HepG2 (cell line): ENCODE data around the gene SNX9. TPM values are rescaled to one million over a fixed set of nuclear protein-coding genes. Genes with fewer than 3 reads are reported as not detected.
A peak's percentile ranks its signal among the peaks of the same experiment; 100 is the strongest.

Experiments used
- FLYWCH1 ChIP-seq: sonication (generic); formaldehyde crosslinking; IDR thresholded peaks from 2 replicates; pipeline ENCODE4 v1.8.1; 2023; ENCODE audit warnings: mild to moderate bottlenecking, missing genetic modification reagents
- FOXA1 ChIP-seq, 2 experiments: fragments of 450-650 bp in 1 of 2; sonication (generic) in 1 of 2; formaldehyde crosslinking in 1 of 2; IDR thresholded peaks; 2 replicates each; pipeline versions ENCODE4 v1.4.0 to v1.6.1; 2016 to 2020; ENCODE audit warnings: missing genetic modification reagents in 1 of 2
- GABPB1 ChIP-seq: IDR thresholded peaks from 2 replicates; pipeline ENCODE4 v1.6.1; 2016; ENCODE audit warnings: mild to moderate bottlenecking, missing genetic modification reagents, moderate library complexity, missing compliant biosample characterization
- HDAC6 ChIP-seq: fragments of 200-600 bp; sonication (generic); IDR thresholded peaks from 2 replicates; pipeline ENCODE4 v1.7.0; 2017; ENCODE audit warnings: mild to moderate bottlenecking, antibody characterized with exemption, low read length, low read depth
- HMGA1 ChIP-seq: sonication (generic); formaldehyde crosslinking; conservative IDR thresholded peaks from 2 replicates; pipeline ENCODE4 v1.4.0; 2020; ENCODE audit warnings: missing genetic modification reagents
- KDM5B ChIP-seq: sonication (generic); formaldehyde crosslinking; IDR thresholded peaks from 2 replicates; pipeline ENCODE4 v1.4.0; 2020; ENCODE audit warnings: missing genetic modification reagents, mild to moderate bottlenecking, borderline replicate concordance
- KLF13 ChIP-seq: sonication (generic); formaldehyde crosslinking; IDR thresholded peaks from 2 replicates; pipeline ENCODE4 v1.4.0; 2020; ENCODE audit warnings: mild to moderate bottlenecking, missing genetic modification reagents
- MEIS1 ChIP-seq: sonication (generic); formaldehyde crosslinking; IDR thresholded peaks from 2 replicates; pipeline ENCODE4 v1.9.0; 2021; ENCODE audit warnings: mild to moderate bottlenecking, missing genetic modification reagents, moderate library complexity, borderline replicate concordance
- NFIC ChIP-seq: IDR thresholded peaks from 2 replicates; pipeline ENCODE4 v1.6.1; 2012; ENCODE audit warnings: mild to moderate bottlenecking, low read length, inconsistent platforms
- PREB ChIP-seq: sonication (generic); formaldehyde crosslinking; IDR thresholded peaks from 2 replicates; pipeline ENCODE4 v1.4.0; 2020; ENCODE audit warnings: missing genetic modification reagents
- RAD21 ChIP-seq: fragments of 450-650 bp; formaldehyde crosslinking; IDR thresholded peaks from 2 replicates; pipeline ENCODE4 v1.5.0; 2020; ENCODE audit warnings: mild to moderate bottlenecking
- RORA ChIP-seq: sonication (generic); formaldehyde crosslinking; IDR thresholded peaks from 2 replicates; pipeline ENCODE4 v1.5.0; 2020; ENCODE audit warnings: mild to moderate bottlenecking, missing genetic modification reagents, moderate library complexity
- SMARCE1 ChIP-seq: fragments of 450-650 bp; IDR thresholded peaks from 2 replicates; pipeline ENCODE4 v1.6.1; 2017; ENCODE audit warnings: borderline replicate concordance
- SP1 ChIP-seq, 2 experiments: fragments of 450-650 bp in 1 of 2; sonication (generic) in 1 of 2; formaldehyde crosslinking in 1 of 2; IDR thresholded peaks; 2 replicates each; pipeline versions ENCODE4 v1.4.0 to v1.6.1; 2016 to 2020; ENCODE audit warnings: missing genetic modification reagents in 1 of 2
- SP2 ChIP-seq: sonication (generic); formaldehyde crosslinking; IDR thresholded peaks from 2 replicates; pipeline ENCODE4 v1.5.1; 2020; ENCODE audit warnings: mild to moderate bottlenecking, missing genetic modification reagents
- ZKSCAN5 ChIP-seq: sonication (generic); formaldehyde crosslinking; IDR thresholded peaks from 2 replicates; pipeline ENCODE4 v1.5.1; 2020; ENCODE audit warnings: mild to moderate bottlenecking, missing genetic modification reagents
- ZNF136 ChIP-seq: sonication (generic); formaldehyde crosslinking; IDR thresholded peaks from 2 replicates; pipeline ENCODE4 v1.8.1; 2022; ENCODE audit warnings: low read depth, mild to moderate bottlenecking, moderate library complexity, missing genetic modification reagents
- ZNF496 ChIP-seq: sonication (generic); formaldehyde crosslinking; IDR thresholded peaks from 2 replicates; pipeline ENCODE4 v1.8.1; 2023; ENCODE audit warnings: mild to moderate bottlenecking, moderate library complexity, missing genetic modification reagents; ENCODE audit not compliant: insufficient replicate concordance
- ZNF530 ChIP-seq: sonication (generic); formaldehyde crosslinking; IDR thresholded peaks from 2 replicates; pipeline ENCODE4 v1.5.0; 2020; ENCODE audit warnings: low read depth, mild to moderate bottlenecking, missing genetic modification reagents
- ZNF703 ChIP-seq: sonication (generic); formaldehyde crosslinking; IDR thresholded peaks from 2 replicates; pipeline ENCODE4 v1.5.1; 2020; ENCODE audit warnings: missing genetic modification reagents, mild to moderate bottlenecking, moderate library complexity, borderline replicate concordance
- ZNF746 ChIP-seq: sonication (generic); formaldehyde crosslinking; IDR thresholded peaks from 2 replicates; pipeline ENCODE4 v1.8.0; 2022; ENCODE audit warnings: mild to moderate bottlenecking, missing genetic modification reagents
- ZNF841 ChIP-seq: sonication (generic); formaldehyde crosslinking; IDR thresholded peaks from 2 replicates; pipeline ENCODE4 v1.8.1; 2023; ENCODE audit warnings: missing genetic modification reagents, borderline replicate concordance
- polyA plus RNA-seq, 8 experiments: library from polyadenylated mRNA; depleted of rRNA in 3 of 8; stranded (reverse) in 7 of 8; unstranded in 1 of 8; fragments of >200 nt; fragmentation: Illumina TruSeq in 4 of 8; extraction: Trizol in 4 of 8; gene quantifications; 2 replicates each; pipeline versions ENCODE4 v1.2.1 to v1.2.3, GENCODE V29; 2011 to 2016; ENCODE audit warnings: low read depth in 4 of 8, missing spikeins in 1 of 8, mixed read lengths in 1 of 8; ENCODE audit not compliant: insufficient read depth in 1 of 8
- total RNA-seq, 5 experiments: library from RNA; depleted of rRNA; stranded (reverse); fragments of >200 nt; fragmentation: Illumina TruSeq; extraction: Trizol; gene quantifications; 2 replicates each; pipeline ENCODE4 v1.2.3, GENCODE V29; 2016; ENCODE audit warnings: low read depth in 1 of 5
- TF ChIP-seq, protein P1 (sequence below): sonication (generic); formaldehyde crosslinking; IDR thresholded peaks from 2 replicates; pipeline ENCODE4 v1.5.0; 2020; ENCODE audit warnings: missing genetic modification reagents
- TF ChIP-seq, protein P2 (sequence below): sonication (generic); formaldehyde crosslinking; IDR thresholded peaks from 2 replicates; pipeline ENCODE4 v1.5.0; 2020; ENCODE audit warnings: missing genetic modification reagents

Gene SNX9
- total and polyA plus RNA-seq, 2 of the 13 experiments (the other 11 are each of a cell fraction or from before 2014, with no cell fraction given): 21.9 to 36.0 TPM

DNA sequence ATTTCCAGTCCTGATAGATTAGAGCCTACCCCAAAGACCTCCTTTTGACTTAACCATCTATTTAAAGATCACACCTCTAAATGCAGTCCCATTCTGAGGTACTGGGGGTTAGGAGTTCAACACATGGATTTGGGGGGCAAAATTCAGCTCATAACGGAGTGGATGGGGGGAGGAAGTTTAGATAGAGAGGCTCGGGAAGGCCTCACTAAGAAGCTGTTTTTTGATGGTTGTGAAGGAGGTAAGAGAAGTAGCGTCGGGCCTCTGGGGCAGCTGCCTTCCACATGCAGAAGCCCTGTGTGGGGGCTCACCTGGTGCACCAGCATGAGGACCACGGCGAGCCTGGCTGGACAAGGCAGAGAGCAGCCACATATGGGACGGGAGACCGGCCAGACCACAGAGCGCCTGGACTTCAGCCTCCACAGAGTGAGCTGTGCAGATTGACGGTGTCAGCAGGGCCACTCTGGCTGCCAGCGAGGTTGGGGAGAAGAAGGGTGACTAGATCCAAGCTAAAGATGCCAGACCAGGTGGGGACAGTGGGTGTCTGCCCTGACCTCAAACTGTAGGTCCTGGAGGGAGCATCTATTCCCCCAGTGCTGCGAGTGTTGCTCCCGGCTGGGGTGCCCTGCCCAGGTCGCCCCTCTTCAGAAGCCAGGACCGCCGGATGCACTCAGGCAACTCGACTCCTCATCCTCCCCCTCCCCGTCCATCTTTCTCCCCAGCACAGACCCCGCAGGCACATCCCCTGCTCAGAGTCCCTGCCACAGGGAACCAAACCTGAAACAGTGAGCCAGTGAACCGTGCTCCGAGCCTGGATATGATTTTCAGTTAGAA lies 153.5 kb downstream of the SNX9 start (continued):
- TF ChIP-seq GABPB1 (no peak), ZNF841 (CRISPR knock-in tag) (no peak), RAD21 (CRISPR knock-in tag) (0 out of 2 replicates have a peak, but pooled peaks have one; percentile 27), ZNF746 (CRISPR knock-in tag) (no peak), KLF13 (no peak), RORA (CRISPR knock-in tag) (no peak), ZKSCAN5 (no peak), HMGA1 (CRISPR knock-in tag) (no peak), ZNF703 (CRISPR knock-in tag) (no peak), FLYWCH1 (0 out of 2 replicates have a peak, but pooled peaks have one; percentile 55), NFIC (no peak), ZNF530 (CRISPR knock-in tag) (no peak), KDM5B (CRISPR knock-in tag) (peak; percentile 35; the same call in 1 of the 2 replicates), SP1 (IDR thresholded peaks at IDR 0.05) (no peak), SP1 (CRISPR knock-in tag; IDR thresholded peaks at IDR 0.05) (no peak), ZNF136 (CRISPR knock-in tag) (no peak), PREB (CRISPR knock-in tag) (no peak), ZNF496 (no peak), MEIS1 (CRISPR knock-in tag) (no peak), HDAC6 (no peak), SP2 (CRISPR knock-in tag) (no peak), SMARCE1 (no peak), FOXA1 (IDR thresholded peaks at IDR 0.05) (no peak), FOXA1 (CRISPR knock-in tag; IDR thresholded peaks at IDR 0.05) (no peak)
- TF ChIP-seq, protein P1, sequence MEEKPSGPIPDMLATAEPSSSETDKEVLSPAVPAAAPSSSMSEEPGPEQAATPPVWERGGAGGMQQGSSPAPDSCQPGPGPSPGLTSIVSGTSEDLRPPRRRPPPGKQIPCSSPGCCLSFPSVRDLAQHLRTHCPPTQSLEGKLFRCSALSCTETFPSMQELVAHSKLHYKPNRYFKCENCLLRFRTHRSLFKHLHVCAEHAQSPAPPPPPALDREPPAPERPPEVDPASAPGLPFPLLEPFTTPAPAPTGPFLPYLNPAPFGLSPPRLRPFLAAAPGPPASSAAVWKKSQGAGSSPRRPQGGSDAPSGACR (CRISPR knock-in tag): peak; percentile 19; the same call in 1 of the 2 replicates
- TF ChIP-seq, protein P2, sequence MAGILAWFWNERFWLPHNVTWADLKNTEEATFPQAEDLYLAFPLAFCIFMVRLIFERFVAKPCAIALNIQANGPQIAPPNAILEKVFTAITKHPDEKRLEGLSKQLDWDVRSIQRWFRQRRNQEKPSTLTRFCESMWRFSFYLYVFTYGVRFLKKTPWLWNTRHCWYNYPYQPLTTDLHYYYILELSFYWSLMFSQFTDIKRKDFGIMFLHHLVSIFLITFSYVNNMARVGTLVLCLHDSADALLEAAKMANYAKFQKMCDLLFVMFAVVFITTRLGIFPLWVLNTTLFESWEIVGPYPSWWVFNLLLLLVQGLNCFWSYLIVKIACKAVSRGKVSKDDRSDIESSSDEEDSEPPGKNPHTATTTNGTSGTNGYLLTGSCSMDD (CRISPR knock-in tag): no peak
